SK-N-SH (cell line): Measurements from ENCODE around the gene BAG1. TPM values are rescaled to one million over a fixed set of nuclear protein-coding genes. Genes with fewer than 3 reads are reported as not detected.

ENCODE experiments used
- CTCF ChIA-PET: fragments of 300-600, 350-600 bp; formaldehyde crosslinking; extraction: SDS; loops from one replicate; lab custom pipeline; 2021; lab: Yijun Ruan, JAX
- POLR2A ChIA-PET: fragments of 350-600 bp; sonication (Branson Sonifier 250); formaldehyde crosslinking; extraction: SDS; loops from one replicate; lab custom pipeline; 2020; ENCODE audit warnings: antibody characterized with exemption, inconsistent platforms; lab: Yijun Ruan, JAX
- DNase-seq: peaks from one replicate; pipeline ENCODE4 v3.0.0; 2012
- H2AFZ ChIP-seq: fragments of 200-600 bp; sonication (generic); 2 replicates; pipeline ENCODE4 v1.8.1; 2016; ENCODE audit warnings: antibody characterized with exemption, mild to moderate bottlenecking, low read depth
- H3F3A ChIP-seq: fragments of 200-600 bp; sonication (generic); replicated peaks from 2 replicates; pipeline ENCODE3; 2016; ENCODE audit warnings: antibody characterized with exemption, mild to moderate bottlenecking; ENCODE audit not compliant: insufficient read depth
- H3K27ac ChIP-seq, 2 experiments: fragments of 200-500 bp in 1 of 2; fragments of 200-600 bp in 1 of 2; sonication (Bioruptor generic) in 1 of 2; sonication (generic), shearing (Covaris generic) in 1 of 2; 2 replicates each; pipeline versions ENCODE4 v1.5.1 to v1.6.1; 2014 to 2016; ENCODE audit warnings: low read depth in 2 of 2, inconsistent platforms in 1 of 2, low read length in 1 of 2, mild to moderate bottlenecking in 1 of 2, mixed read lengths in 1 of 2
- H3K27me3 ChIP-seq: fragments of 200-600 bp; sonication (generic), shearing (Covaris generic); 2 replicates; pipeline ENCODE4 v1.6.1; 2016; ENCODE audit warnings: mixed run types; ENCODE audit not compliant: insufficient read depth
- H3K36me3 ChIP-seq, 2 experiments: fragments of 200-500 bp in 1 of 2; fragments of 200-600 bp in 1 of 2; sonication (Bioruptor generic) in 1 of 2; sonication (generic) in 1 of 2; replicated peaks in 1 of 2; 2 replicates each; pipeline versions ENCODE3 to v1.5.1; 2014 to 2016; ENCODE audit warnings: low read length in 1 of 2, mild to moderate bottlenecking in 1 of 2; ENCODE audit not compliant: insufficient read depth in 2 of 2, control insufficient read depth in 1 of 2
- H3K4me1 ChIP-seq, 2 experiments: fragments of 200-500 bp in 1 of 2; fragments of 200-600 bp in 1 of 2; sonication (Bioruptor generic) in 1 of 2; sonication (generic), shearing (Covaris generic) in 1 of 2; 2 replicates each; pipeline versions ENCODE4 v1.5.1 to v1.6.1; 2014 to 2016; ENCODE audit warnings: low read depth in 1 of 2, low read length in 1 of 2, mixed run types in 1 of 2; ENCODE audit not compliant: insufficient read depth in 2 of 2, control insufficient read depth in 1 of 2
- H3K4me2 ChIP-seq: fragments of 200-600 bp; sonication (generic), shearing (Covaris generic); 2 replicates; pipeline ENCODE4 v1.6.1; 2017; ENCODE audit warnings: mixed run types
- H3K4me3 ChIP-seq, 2 experiments: fragments of 200-500 bp in 1 of 2; fragments of 200-600 bp in 1 of 2; sonication (Bioruptor generic) in 1 of 2; sonication (generic), shearing (Covaris generic) in 1 of 2; 2 replicates each; pipeline versions ENCODE4 v1.5.1 to v1.8.1; 2014 to 2016; ENCODE audit warnings: low read depth in 2 of 2, inconsistent platforms in 1 of 2, low read length in 1 of 2, mild to moderate bottlenecking in 1 of 2, mixed read lengths in 1 of 2, moderate library complexity in 1 of 2
- H3K79me2 ChIP-seq: fragments of 200-600 bp; sonication (generic); 2 replicates; pipeline ENCODE4 v1.8.1; 2017; ENCODE audit warnings: mild to moderate bottlenecking; ENCODE audit not compliant: insufficient read depth
- H3K9ac ChIP-seq: fragments of 200-600 bp; sonication (generic); 2 replicates; pipeline ENCODE4 v1.6.1; 2017; ENCODE audit warnings: mixed run types
- H3K9me2 ChIP-seq: fragments of 200-600 bp; sonication (generic); 2 replicates; pipeline ENCODE4 v1.6.1; 2017; ENCODE audit warnings: mixed run types
- H3K9me3 ChIP-seq: fragments of 200-600 bp; sonication (generic); 2 replicates; pipeline ENCODE4 v1.6.1; 2017; ENCODE audit warnings: mixed run types, mild to moderate bottlenecking, moderate library complexity
- H4K20me1 ChIP-seq: fragments of 200-600 bp; sonication (generic); 2 replicates; pipeline ENCODE4 v1.6.1; 2017; ENCODE audit warnings: mild to moderate bottlenecking, mixed run types; ENCODE audit not compliant: insufficient read depth
- EP300 ChIP-seq, 2 experiments: IDR thresholded peaks; 2 replicates each; pipeline versions ENCODE4 v1.4.0 to v1.6.1; 2012; ENCODE audit warnings: borderline replicate concordance in 1 of 2, low read depth in 1 of 2, low read length in 1 of 2
- EZH2phosphoT487 ChIP-seq: fragments of 200-600 bp; sonication (generic); IDR thresholded peaks from 2 replicates; pipeline ENCODE4 v1.6.1; 2017; ENCODE audit warnings: low read depth, mixed run types, mild to moderate bottlenecking, antibody characterized with exemption, moderate library complexity, borderline replicate concordance
- FOXM1 ChIP-seq: IDR thresholded peaks from 2 replicates; pipeline ENCODE4 v1.4.0; 2012; ENCODE audit warnings: low read depth, mild to moderate bottlenecking
- GATA2 ChIP-seq: sonication (generic); formaldehyde crosslinking; IDR thresholded peaks from 2 replicates; pipeline ENCODE4 v1.5.0; 2020; ENCODE audit warnings: mild to moderate bottlenecking, missing genetic modification reagents
- IRF3 ChIP-seq: fragments of 150-350 bp; IDR thresholded peaks from 2 replicates; pipeline ENCODE4 v1.6.1; 2016; ENCODE audit warnings: mild to moderate bottlenecking, low read depth, low read length
- JUND ChIP-seq: IDR thresholded peaks from 2 replicates; pipeline ENCODE4 v1.4.0; 2012
- MAX ChIP-seq: IDR thresholded peaks from 2 replicates; pipeline ENCODE4 v1.4.0; 2012; ENCODE audit warnings: low read depth
- MXI1 ChIP-seq: IDR thresholded peaks from 2 replicates; pipeline ENCODE4 v1.6.1; 2012; ENCODE audit warnings: mild to moderate bottlenecking, low read depth, low read length, improper control_type of control experiment
- NFIC ChIP-seq: IDR thresholded peaks from 2 replicates; pipeline ENCODE4 v1.4.0; 2012; ENCODE audit warnings: borderline replicate concordance
- NRF1 ChIP-seq: IDR thresholded peaks from 2 replicates; pipeline ENCODE4 v1.6.1; 2012; ENCODE audit warnings: low read depth, mild to moderate bottlenecking, low read length
- PBX3 ChIP-seq: IDR thresholded peaks from 2 replicates; pipeline ENCODE4; 2012
- POLR2AphosphoS5 ChIP-seq: IDR thresholded peaks from 2 replicates; pipeline ENCODE4 v1.6.1; 2012; ENCODE audit warnings: low read depth, low read length
- RAD21 ChIP-seq: IDR thresholded peaks from 2 replicates; pipeline ENCODE4 v1.6.1; 2012; ENCODE audit warnings: mild to moderate bottlenecking, low read length
- RCOR1 ChIP-seq: fragments of 150-350 bp; IDR thresholded peaks from 2 replicates; pipeline ENCODE4 v1.6.1; 2017; ENCODE audit warnings: antibody characterized with exemption, low read length
- RFX5 ChIP-seq: IDR thresholded peaks from 2 replicates; pipeline ENCODE4 v1.6.1; 2012; ENCODE audit warnings: mild to moderate bottlenecking, improper control_type of control experiment, low read length
- SMC3 ChIP-seq: IDR thresholded peaks from 2 replicates; pipeline ENCODE4 v1.6.1; 2012; ENCODE audit warnings: low read depth, low read length, improper control_type of control experiment
- TEAD4 ChIP-seq: IDR thresholded peaks from 2 replicates; pipeline ENCODE4 v1.4.0; 2012; ENCODE audit warnings: mild to moderate bottlenecking, borderline replicate concordance; ENCODE audit not compliant: insufficient read depth
- USF2 ChIP-seq: fragments of 150-350 bp; IDR thresholded peaks from 2 replicates; pipeline ENCODE4 v1.6.1; 2017; ENCODE audit warnings: antibody characterized with exemption, low read length, low read depth, borderline replicate concordance
- YY1 ChIP-seq: IDR thresholded peaks from 2 replicates; pipeline ENCODE4 v1.4.0; 2012; ENCODE audit warnings: low read depth, mild to moderate bottlenecking
- whole genome bisulfite sequencing: methylation state at CpG from one replicate; pipeline ENCODE4 v1.1.6; 2017; ENCODE audit warnings: low lambda C conversion rate; 5-methylcytosine and 5-hydroxymethylcytosine counted together
- polyA plus RNA-seq, 3 experiments: library from polyadenylated mRNA; depleted of rRNA; stranded (reverse); fragments of >200 nt; gene quantifications; 2 replicates each; pipeline ENCODE4 v1.2.3, GENCODE V29; 2012

BAG1 gene
- polyA plus RNA-seq, 1 of the 3 experiments (the other 2 are of a cell fraction): 49.9 TPM

GRCh38 chr9:33263131-33264002 lies 1.1 kb downstream of the BAG1 start:
- H3K4me2 ChIP-seq: peak overlapping the region; percentile 78
- DNase-seq: peak; percentile 29
- peaks cover 54 to 55% of the 10 kb centered on the region in 2 experiments for H3K36me3 ChIP-seq
- H3K27me3 ChIP-seq: no peaks in the 10 kb centered on the region
- peak overlapping the region; percentile 85 for H2AFZ ChIP-seq
- H3K27ac ChIP-seq: peak overlapping the region; percentile 58 to 79; a peak in 3 of 4 replicates
- no peaks in the 10 kb centered on the region for H3K9me2 ChIP-seq
- no peaks in the 10 kb centered on the region for H4K20me1 ChIP-seq
- H3K9ac ChIP-seq: peak overlapping the region; percentile 87
- 4% methylated on average over 22 of the region's 25 CpGs for WGBS
- H3K9me3 ChIP-seq: no peaks in the 10 kb centered on the region
- TF ChIP-seq IRF3 (no peak), MAX (peak; percentile 75; the same call in 1 of the 2 replicates)
- peaks cover 59% of the 10 kb centered on the region for H3K79me2 ChIP-seq
- peaks cover 8 to 15% of the 10 kb centered on the region in 2 experiments; a peak in 3 of 4 replicates for H3K4me1 ChIP-seq
- ChIA-PET CTCF (interaction anchor here (1.5 to 2.3 kb wide), 4 partner anchors 15 to 37 kb away, joined by 3 to 10 read pairs (median 6); no protein-coding TSS in a partner anchor), POLR2A (interaction anchor here (0.7 to 2.0 kb wide), 3 partner anchors 14 to 185 kb away, joined by 3 to 10 read pairs (median 3); partner anchors contain the start of gene NFX1)
- peak overlapping the region; percentile 56 to 76 for H3K4me3 ChIP-seq
- no peaks in the 10 kb centered on the region for H3F3A ChIP-seq

GRCh38 chr9:33260372-33260771 lies 4.1 kb downstream of the BAG1 start:
- no peaks in the 10 kb centered on the region for H3K27me3 ChIP-seq
- H3K9me3 ChIP-seq: no peaks in the 10 kb centered on the region
- H2AFZ ChIP-seq: no peak overlapping the region
- WGBS: 90% methylated on average over 1 of the region's 1 CpG
- peaks cover 36% of the 10 kb centered on the region for H3K79me2 ChIP-seq
- H3K36me3 ChIP-seq: peaks cover 54 to 59% of the 10 kb centered on the region in 2 experiments
- H3K4me2 ChIP-seq: no peak overlapping the region
- H4K20me1 ChIP-seq: no peaks in the 10 kb centered on the region
- ChIA-PET CTCF (no interaction called here), POLR2A (no interaction called here)
- peaks cover under 1 to 7% of the 10 kb centered on the region in 2 experiments; a peak in 1 of 4 replicates for H3K4me1 ChIP-seq
- no peak overlapping the region for H3K4me3 ChIP-seq
- no peaks in the 10 kb centered on the region for H3F3A ChIP-seq
- H3K27ac ChIP-seq: no peak overlapping the region
- no peak for DNase-seq
- TF ChIP-seq TEAD4 (no peak), MXI1 (no peak), SMC3 (no peak), NRF1 (no peak), JUND (no peak), YY1 (no peak), RFX5 (no peak), EP300 (IDR thresholded peaks at IDR 0.05; ENCODE audit: borderline replicate concordance in 1 of 2, low read depth in 1 of 2, low read length in 1 of 2) (no peak), PBX3 (no peak), FOXM1 (no peak), POLR2AphosphoS5 (no peak), GATA2 (CRISPR knock-in tag) (no peak), MAX (no peak), EZH2phosphoT487 (no peak), NFIC (no peak), USF2 (no peak), RAD21 (no peak), RCOR1 (no peak)
- no peak overlapping the region for H3K9ac ChIP-seq
- no peaks in the 10 kb centered on the region for H3K9me2 ChIP-seq
